ENCODE data around the gene ATRN.
"Not testable (repeated sequence)": the region's sequence is repeated elsewhere in the genome, so short reads cannot be mapped to it uniquely, and the experiment has no call there.

Gene ATRN

GRCh38 chr20:3470208-3470626, 601 bp upstream of the ATRN start:
- DNase-seq (ENCODE audit: low read depth, low spot score) = no peak

- no peak for DNase-seq (ENCODE audit: low read depth, low spot score)
Measured at GRCh38 chr20:3471397-3472021, 691 bp downstream of the ATRN start.

GRCh38 chr20:3472105-3472504, 1.3 kb downstream of the ATRN start:
- DNase-seq (ENCODE audit: low read depth, low spot score) = no peak

GRCh38 chr20:3473324-3473723, 2.5 kb downstream of the ATRN start:
- no peak for DNase-seq (ENCODE audit: low read depth, low spot score)

GRCh38 chr20:3473944-3474343, 3.1 kb downstream of the ATRN start:
- no peak for DNase-seq (ENCODE audit: low read depth, low spot score)

- DNase-seq (ENCODE audit: low read depth, low spot score) = not testable (repeated sequence)
Measured at GRCh38 chr20:3477003-3477860, 6.4 kb downstream of the ATRN start.

- no peak for DNase-seq (ENCODE audit: low read depth, low spot score)
Measured at GRCh38 chr20:3477861-3478544, 7.2 kb downstream of the ATRN start.

- DNase-seq (ENCODE audit: low read depth, low spot score) = no peak
Measured at GRCh38 chr20:3479025-3479424, 8.2 kb downstream of the ATRN start.

GRCh38 chr20:3479759-3480615, 9.2 kb downstream of the ATRN start:
- DNase-seq (ENCODE audit: low read depth, low spot score) = no peak

GRCh38 chr20:3483309-3483708, 12.5 kb downstream of the ATRN start:
- DNase-seq (ENCODE audit: low read depth, low spot score) = no peak

GRCh38 chr20:3483784-3484183, 13.0 kb downstream of the ATRN start:
- no peak for DNase-seq (ENCODE audit: low read depth, low spot score)

GRCh38 chr20:3485913-3486312, 15.1 kb downstream of the ATRN start:
- no peak for DNase-seq (ENCODE audit: low read depth, low spot score)

GRCh38 chr20:3486850-3487249, 16.0 kb downstream of the ATRN start:
- DNase-seq (ENCODE audit: low read depth, low spot score) = no peak

GRCh38 chr20:3492669-3493068, 21.9 kb downstream of the ATRN start:
- DNase-seq (ENCODE audit: low read depth, low spot score) = no peak

GRCh38 chr20:3494218-3494617, 23.4 kb downstream of the ATRN start:
- no peak for DNase-seq (ENCODE audit: low read depth, low spot score)

GRCh38 chr20:3502878-3503277, 32.1 kb downstream of the ATRN start:
- DNase-seq (ENCODE audit: low read depth, low spot score) = no peak

- DNase-seq (ENCODE audit: low read depth, low spot score) = no peak
Measured at GRCh38 chr20:3505148-3505547, 34.3 kb downstream of the ATRN start.

- no peak for DNase-seq (ENCODE audit: low read depth, low spot score)
Measured at GRCh38 chr20:3509064-3509463, 38.2 kb downstream of the ATRN start.

GRCh38 chr20:3510110-3510509, 39.3 kb downstream of the ATRN start:
- DNase-seq (ENCODE audit: low read depth, low spot score) = no peak

GRCh38 chr20:3512239-3512638, 41.4 kb downstream of the ATRN start:
- not testable (repeated sequence) for DNase-seq (ENCODE audit: low read depth, low spot score)

- DNase-seq (ENCODE audit: low read depth, low spot score) = no peak
Measured at GRCh38 chr20:3514012-3514642, 43.3 kb downstream of the ATRN start.

All from smooth muscle cell of the brain vasculature (primary cell).